Cardiac fibroblast (primary cell): ENCODE measurements around the gene GIMAP2.
A peak's percentile ranks its signal among the peaks of the same experiment; 100 is the strongest.

Experiments
- DNase-seq, 2 donors: peaks; one replicate each; pipeline versions ENCODE4 v3.0.0 to v3.0.0-alpha.2; 2010; ENCODE audit warnings: low read depth in 2 of 2
- H3K4me3 ChIP-seq, 2 donors: replicated peaks in 1 of 2; 1 replicate in 1 of 2; 2 replicates in 1 of 2; pipeline ENCODE4 v1.5.1; 2011; ENCODE audit warnings: low read depth in 2 of 2, low read length in 2 of 2, mild to moderate bottlenecking in 2 of 2, moderate library complexity in 1 of 2
- CTCF ChIP-seq: IDR thresholded peaks from one replicate; pipeline ENCODE4 v1.5.1; 2011; ENCODE audit warnings: low read depth, mild to moderate bottlenecking, low read length, inconsistent platforms

The GIMAP2 gene

GRCh38 chr7:150685219-150686029, at the start of gene GIMAP2:
Gene GIMAP2 (plus strand): TSS chr7:150685706. CDS start chr7:150687060, 1,354 bp downstream.
- TF ChIP-seq CTCF = no peak
- peak within 1 kb of the TSS in 1 of 2 donors; percentile 25 for H3K4me3 ChIP-seq
- DNase-seq = peak; percentile 10 to 37

- no peak overlapping the region for H3K4me3 ChIP-seq
- TF ChIP-seq CTCF = no peak
- no peak for DNase-seq
Observed at GRCh38 chr7:150641854-150642253, 43.7 kb upstream of the GIMAP2 start.

- no peak for DNase-seq
- TF ChIP-seq CTCF = no peak
- no peak overlapping the region for H3K4me3 ChIP-seq
Observed at GRCh38 chr7:150642926-150643325, 42.6 kb upstream of the GIMAP2 start.

GRCh38 chr7:150645259-150646020, 40.1 kb upstream of the GIMAP2 start:
- DNase-seq = no peak
- no peak for TF ChIP-seq CTCF
- no peak overlapping the region for H3K4me3 ChIP-seq

- no peak overlapping the region for H3K4me3 ChIP-seq
- no peak for DNase-seq
Observed at GRCh38 chr7:150648353-150649079, 37.0 kb upstream of the GIMAP2 start.

More at GRCh38 chr7:150648353-150649079, 37.0 kb upstream of the GIMAP2 start:
- TF ChIP-seq CTCF = no peak
